ENCODE measurements around the gene MED17. TPM values are rescaled to one million over a fixed set of nuclear protein-coding genes. Genes with fewer than 3 reads are reported as not detected.

Gene MED17
- total and polyA plus RNA-seq, 10 of the 15 experiments (the other 5 are each of a cell fraction or from before 2014, with no cell fraction given), result 7.3 to 38.7 (median 28.3) TPM

GRCh38 chr11:93813974-93814373, 29.9 kb downstream of the MED17 start:
- RAD21 ChIA-PET (ENCODE audit: unreplicated experiment), result interaction anchor here (0.6 kb wide), 1 partner anchor 84 kb away, joined by 3 read pairs; no protein-coding TSS in a partner anchor
- H3K36me3 ChIP-seq (ENCODE audit: control insufficient read depth in 2 of 2, insufficient read depth in 2 of 2, low read length in 1 of 2), result peaks cover 12 to 27% of the 10 kb centered on the region in 2 experiments
- H3K27me3 ChIP-seq (replicated peaks in 1 of 2; ENCODE audit: control insufficient read depth in 2 of 2, insufficient read depth in 2 of 2, low read length in 1 of 2), result no peaks in the 10 kb centered on the region
- no TSS peak for BruUV-seq (replicated peaks)
- H3K79me2 ChIP-seq (ENCODE audit: control insufficient read depth, insufficient read depth, low read length), result no peaks in the 10 kb centered on the region
- H3K4me3 ChIP-seq, result no peak overlapping the region
- intact Hi-C loops (cut with micrococcal nuclease; ENCODE audit: unreplicated experiment) (no loop called here), in situ Hi-C loops (cut with MboI) (no loop called here)
- DNase-seq (ENCODE audit: low read depth, low spot score) (no peak), ATAC-seq (no peak), FAIRE-seq (no peak)
- no peaks in the 10 kb centered on the region for H3K4me1 ChIP-seq (ENCODE audit: control insufficient read depth, insufficient read depth, low read length)
- 97% methylated on average over 5 of the region's 5 CpGs for WGBS (ENCODE audit: insufficient coverage, insufficient replicate concordance, low lambda C conversion rate, missing lambda C conversion rate)
- H3K9ac ChIP-seq (ENCODE audit: control insufficient read depth, insufficient read depth, low read length), result no peak overlapping the region
- CTCF ChIA-PET, result no interaction called here
- H3K4me2 ChIP-seq (ENCODE audit: control insufficient read depth, insufficient read depth), result no peak overlapping the region
- no peak overlapping the region for H3K27ac ChIP-seq (ENCODE audit: control insufficient read depth, insufficient read depth)
- SMC1A ChIA-PET (ENCODE audit: uncharacterized antibody, unreplicated experiment), result no interaction called here
- H2AFZ ChIP-seq (ENCODE audit: control insufficient read depth, low read depth, low read length), result no peak overlapping the region
- TF ChIP-seq KDM1A (IDR thresholded peaks at IDR 0.05; ENCODE audit: borderline replicate concordance) (no peak), NBN (IDR thresholded peaks at IDR 0.05) (no peak), TBL1XR1 (IDR thresholded peaks at IDR 0.05; ENCODE audit: low read depth, low read length) (no peak), TAF1 (IDR thresholded peaks at IDR 0.05; ENCODE audit: borderline replicate concordance, low read depth, low read length) (no peak)
- H4K20me1 ChIP-seq (ENCODE audit: control insufficient read depth, insufficient read depth), result no peaks in the 10 kb centered on the region
- H3K9me3 ChIP-seq (replicated peaks; ENCODE audit: control insufficient read depth, insufficient read depth, low read length), result no peaks in the 10 kb centered on the region
- POLR2A ChIA-PET, result no interaction called here

GRCh38 chr11:93814966-93815633, 31.0 kb downstream of the MED17 start:
- intact Hi-C loops (cut with micrococcal nuclease; ENCODE audit: unreplicated experiment), result no loop called here
- BruUV-seq (replicated peaks), result no TSS peak
- H3K36me3 ChIP-seq (ENCODE audit: control insufficient read depth in 2 of 2, insufficient read depth in 2 of 2, low read length in 1 of 2), result peaks cover 6 to 22% of the 10 kb centered on the region in 2 experiments

More at GRCh38 chr11:93814966-93815633, 31.0 kb downstream of the MED17 start:
- Histone ChIP-seq H3K4me1 (ENCODE audit: control insufficient read depth, insufficient read depth, low read length) (no peaks in the 10 kb centered on the region), H3K79me2 (ENCODE audit: control insufficient read depth, insufficient read depth, low read length) (no peaks in the 10 kb centered on the region), H3K9ac (ENCODE audit: control insufficient read depth, insufficient read depth, low read length) (no peak overlapping the region), H3K4me3 (no peak overlapping the region), H3K27ac (ENCODE audit: control insufficient read depth, insufficient read depth) (no peak overlapping the region), H3K9me3 (replicated peaks; ENCODE audit: control insufficient read depth, insufficient read depth, low read length) (no peaks in the 10 kb centered on the region), H3K27me3 (replicated peaks in 1 of 2; ENCODE audit: control insufficient read depth in 2 of 2, insufficient read depth in 2 of 2, low read length in 1 of 2) (no peaks in the 10 kb centered on the region), H2AFZ (ENCODE audit: control insufficient read depth, low read depth, low read length) (no peak overlapping the region), H4K20me1 (ENCODE audit: control insufficient read depth, insufficient read depth) (no peaks in the 10 kb centered on the region), H3K4me2 (ENCODE audit: control insufficient read depth, insufficient read depth) (no peak overlapping the region)
- no peak for DNase-seq (ENCODE audit: low read depth, low spot score)
- in situ Hi-C loops (cut with MboI), result no loop called here
- SMC1A ChIA-PET (ENCODE audit: uncharacterized antibody, unreplicated experiment), result interaction anchor here (1.0 kb wide), 1 partner anchor 44 kb away, joined by 3 read pairs; no protein-coding TSS in a partner anchor
- POLR2A ChIA-PET, result no interaction called here
- CTCF ChIA-PET, result no interaction called here
- over 99% methylated on average over 6 of the region's 6 CpGs for WGBS (ENCODE audit: insufficient coverage, insufficient replicate concordance, low lambda C conversion rate, missing lambda C conversion rate)
- FAIRE-seq, result no peak
- TF ChIP-seq GATAD2B (conservative IDR thresholded peaks at IDR 0.05; ENCODE audit: low read depth), result no peak
- TF ChIP-seq CBX5 (IDR thresholded peaks at IDR 0.05; ENCODE audit: low read depth), result no peak
- no peak for TF ChIP-seq MYB (IDR thresholded peaks at IDR 0.05; ENCODE audit: borderline replicate concordance, low read depth, low read length)
- TF ChIP-seq EZH2 (IDR thresholded peaks at IDR 0.05; ENCODE audit: borderline replicate concordance, control insufficient read depth, low read depth, low read length), result no peak
- TF ChIP-seq MXI1 (IDR thresholded peaks at IDR 0.05; ENCODE audit: low read depth, low read length), result no peak
- TF ChIP-seq E2F8 (IDR thresholded peaks at IDR 0.05; ENCODE audit: low read depth, partially characterized antibody), result no peak
- TF ChIP-seq SPI1 (IDR thresholded peaks at IDR 0.05; ENCODE audit: borderline replicate concordance, insufficient read depth, low read depth, low read length), result no peak
- ATAC-seq, result no peak
- RAD21 ChIA-PET (ENCODE audit: unreplicated experiment), result no interaction called here

All from GM12878 (cell line).